Omental fat pad (tissue), 4 donors: ENCODE results near the gene RSBN1L. TPM values are rescaled to one million over a fixed set of nuclear protein-coding genes. Genes with fewer than 3 reads are reported as not detected.
"Not testable (repeated sequence)": the region's sequence is repeated elsewhere in the genome, so short reads cannot be mapped to it uniquely, and the experiment has no call there.

Experiments used
- ATAC-seq: fragments of 150-250 bp; one replicate; pipeline ENCODE4 v1.9.1; 2016; ENCODE audit warnings: mild to moderate bottlenecking, moderate library complexity; ENCODE audit not compliant: low FRiP score
- DNase-seq: peaks from one replicate; pipeline ENCODE4 v3.0.0-alpha.2; 2019; ENCODE audit warnings: low spot score
- CTCF ChIP-seq, 3 donors: fragments of 450-650 bp; IDR thresholded peaks; one replicate each; pipeline ENCODE4 v1.5.1; 2016 to 2017; ENCODE audit warnings: antibody characterized with exemption in 3 of 3, mild to moderate bottlenecking in 3 of 3, moderate library complexity in 2 of 3
- total RNA-seq, 4 donors: library from RNA; depleted of rRNA; stranded (reverse); fragments of >200 nt; gene quantifications; one replicate each; pipeline ENCODE4 v1.1.0, GENCODE V29; 2016

RSBN1L gene
- total RNA-seq, 4 donors from 2014 or later, result 7.5 to 31.2 (median 9.0) TPM

GRCh38 chr7:77766801-77767605, 70.7 kb downstream of the RSBN1L start:
- DNase-seq, result no peak
- TF ChIP-seq CTCF (IDR thresholded peaks at IDR 0.05), result no peak
- no peak for ATAC-seq

DNA sequence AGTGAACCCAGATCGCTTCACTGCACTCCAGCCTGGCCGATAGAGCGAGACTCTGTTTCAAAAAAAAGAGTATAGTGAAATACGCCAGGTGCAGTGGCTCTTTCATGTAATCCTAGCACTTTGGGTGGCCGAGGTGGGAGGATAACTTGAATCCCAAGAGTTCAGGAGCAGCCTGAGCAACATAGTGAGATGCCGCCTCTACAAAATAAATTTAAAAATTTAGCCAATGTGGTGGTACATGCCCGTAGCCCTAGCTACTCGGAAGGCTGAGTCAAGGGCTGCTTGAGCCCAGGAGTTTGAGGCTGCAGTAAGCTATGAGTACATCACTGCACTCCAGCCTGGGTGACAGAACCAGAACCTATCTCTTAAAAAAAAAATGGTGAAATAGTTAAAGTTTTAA, 74.1 kb downstream of the RSBN1L start:
- no peak for TF ChIP-seq CTCF (IDR thresholded peaks at IDR 0.05)
- DNase-seq, result no peak
- ATAC-seq, result no peak

DNA sequence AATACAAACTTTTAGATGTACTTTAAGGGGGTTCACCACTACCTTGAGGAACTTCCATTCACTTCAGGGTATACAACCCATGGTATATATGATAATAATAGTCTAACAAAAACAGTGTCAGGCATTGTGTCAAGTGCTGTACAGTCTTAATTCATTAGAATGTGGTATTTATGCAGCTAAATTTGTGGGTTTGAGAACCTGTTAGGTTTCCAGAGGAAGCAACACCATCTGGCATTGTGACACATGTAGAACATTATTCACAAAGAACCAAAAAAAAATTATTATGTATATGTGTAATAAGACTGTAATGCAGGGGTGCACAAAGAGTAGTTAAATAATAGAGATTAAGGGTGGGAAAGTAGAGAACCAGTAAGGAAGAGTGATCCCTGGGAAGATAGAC, 75.6 kb downstream of the RSBN1L start:
- DNase-seq (no peak), ATAC-seq (no peak)
- no peak for TF ChIP-seq CTCF (IDR thresholded peaks at IDR 0.05)

DNA sequence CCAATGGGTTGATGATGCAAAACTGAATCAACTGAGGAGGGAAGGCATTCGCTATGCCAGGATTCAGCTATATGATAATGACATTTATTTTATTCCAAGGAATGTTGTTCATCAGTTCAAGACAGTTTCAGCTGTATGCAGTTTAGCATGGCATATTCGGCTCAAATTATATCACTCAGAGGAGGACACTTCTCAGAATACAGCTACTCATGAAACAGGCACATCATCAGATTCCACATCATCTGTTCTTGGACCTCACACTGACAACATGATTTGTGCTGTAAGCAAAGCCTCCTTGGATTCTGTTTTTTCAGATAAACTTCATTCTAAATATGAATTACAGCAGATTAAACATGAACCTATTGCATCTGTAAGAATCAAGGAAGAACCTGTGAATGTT, 82.3 kb downstream of the RSBN1L start:
- no peak for ATAC-seq

DNA sequence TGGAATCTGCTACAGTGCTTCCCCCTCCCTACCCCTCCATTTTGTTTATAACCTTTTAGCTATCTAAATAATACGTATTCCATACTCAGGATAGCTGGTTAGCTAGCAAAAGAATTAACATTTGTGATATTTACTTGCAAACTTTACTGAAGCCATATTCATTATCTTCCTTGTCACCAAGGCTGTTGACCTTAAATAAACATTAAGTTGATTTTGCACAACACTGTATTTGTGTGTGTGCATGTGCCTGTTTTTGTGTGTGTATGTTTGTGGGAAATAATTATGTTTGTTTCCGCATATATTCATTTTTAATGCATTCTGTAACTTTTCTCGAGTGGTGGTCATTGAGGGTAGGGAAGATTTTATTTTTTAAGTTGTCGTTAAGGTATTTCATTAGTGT, 86.1 kb downstream of the RSBN1L start:
- TF ChIP-seq CTCF (IDR thresholded peaks at IDR 0.05), result no peak
- no peak for DNase-seq
- no peak for ATAC-seq

More for the DNA sequence above, 82.3 kb downstream of the RSBN1L start:
- no peak for TF ChIP-seq CTCF (IDR thresholded peaks at IDR 0.05)
- DNase-seq, result no peak

- no peak for TF ChIP-seq CTCF (IDR thresholded peaks at IDR 0.05)
- DNase-seq (no peak), ATAC-seq (no peak)
Measured at GRCh38 chr7:77783111-77783510, 86.9 kb downstream of the RSBN1L start.

DNA sequence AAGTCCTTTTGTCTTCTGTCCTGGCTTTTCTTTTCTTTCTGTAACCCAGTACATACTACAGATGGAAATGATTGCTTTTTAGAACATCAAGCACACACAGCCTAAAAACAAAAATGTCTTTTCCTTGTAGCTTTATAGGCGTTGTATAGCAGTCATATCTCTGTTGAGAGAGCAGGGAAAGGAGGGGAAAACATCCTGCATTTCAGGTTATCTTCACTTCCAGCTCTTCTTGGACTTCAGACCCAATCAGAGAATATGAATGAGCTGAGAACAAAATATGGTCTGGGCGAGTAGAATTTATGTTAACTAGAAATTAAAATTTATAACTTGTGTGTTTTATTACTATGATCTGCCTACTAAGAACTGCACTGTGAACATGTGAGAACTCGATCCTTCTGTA, 87.3 kb downstream of the RSBN1L start:
- TF ChIP-seq CTCF (IDR thresholded peaks at IDR 0.05), result no peak
- DNase-seq, result no peak
- no peak for ATAC-seq

GRCh38 chr7:77784426-77784825, 88.2 kb downstream of the RSBN1L start:
- not testable (repeated sequence) for ATAC-seq

More at GRCh38 chr7:77784426-77784825, 88.2 kb downstream of the RSBN1L start:
- DNase-seq, result not testable (repeated sequence)
